ENCODE data around the gene IGSF8.
"Not testable (repeated sequence)": the region's sequence is repeated elsewhere in the genome, so short reads cannot be mapped to it uniquely, and the experiment has no call there.

IGSF8 gene

GRCh38 chr1:160127381-160127780 is 29.0 kb upstream of the IGSF8 start:
- DNase-seq: no peak

- DNase-seq: not testable (repeated sequence)
Observed at GRCh38 chr1:160126342-160126741, 27.9 kb upstream of the IGSF8 start.

GRCh38 chr1:160125746-160126145 is 27.3 kb upstream of the IGSF8 start:
- DNase-seq: no peak

- no peak for DNase-seq
Observed at GRCh38 chr1:160124705-160125478, 26.5 kb upstream of the IGSF8 start.

- no peak for DNase-seq
Observed at GRCh38 chr1:160123726-160124125, 25.3 kb upstream of the IGSF8 start.

GRCh38 chr1:160122978-160123495 is 24.6 kb upstream of the IGSF8 start:
- no peak for DNase-seq

- DNase-seq: no peak
Observed at GRCh38 chr1:160121388-160121787, 23.0 kb upstream of the IGSF8 start.

- DNase-seq: no peak
Observed at GRCh38 chr1:160120797-160121196, 22.4 kb upstream of the IGSF8 start.

GRCh38 chr1:160118928-160119327 is 20.5 kb upstream of the IGSF8 start:
- DNase-seq: no peak

GRCh38 chr1:160117709-160118183 is 19.3 kb upstream of the IGSF8 start:
- no peak for DNase-seq

- DNase-seq: no peak
Observed at GRCh38 chr1:160117300-160117699, 18.9 kb upstream of the IGSF8 start.

GRCh38 chr1:160116283-160117147 is 18.1 kb upstream of the IGSF8 start:
- DNase-seq: no peak

GRCh38 chr1:160115545-160116282 is 17.3 kb upstream of the IGSF8 start, which contains the start of gene ATP1A2:
ATP1A2 (plus strand) TSS chr1:160115759; CDS start chr1:160115862, 103 bp downstream.
- no peak for DNase-seq

GRCh38 chr1:160114085-160114484 is 15.7 kb upstream of the IGSF8 start:
- no peak for DNase-seq

GRCh38 chr1:160113407-160113806 is 15.0 kb upstream of the IGSF8 start:
- no peak for DNase-seq

GRCh38 chr1:160112357-160112756 is 13.9 kb upstream of the IGSF8 start:
- no peak for DNase-seq

- DNase-seq: not testable (repeated sequence)
Observed at GRCh38 chr1:160111462-160111861, 13.0 kb upstream of the IGSF8 start.

GRCh38 chr1:160109686-160110085 is 11.3 kb upstream of the IGSF8 start:
- DNase-seq: no peak

- peak; percentile 21 to 22 for DNase-seq
Observed at GRCh38 chr1:160108888-160109662, 10.7 kb upstream of the IGSF8 start.

GRCh38 chr1:160107512-160107911 is 9.1 kb upstream of the IGSF8 start:
- DNase-seq: no peak

GRCh38 chr1:160105155-160105554 is 6.7 kb upstream of the IGSF8 start:
- DNase-seq: no peak

- DNase-seq: no peak
Observed at GRCh38 chr1:160104486-160104885, 6.1 kb upstream of the IGSF8 start.

Measured in activated CD4-positive, alpha-beta T cell treated with anti-CD3 and anti-CD28 coated beads, Interleukin-2, amount 50 U/mL, for 4 hours (primary cell).